PC-3 (cell line): ENCODE results near the gene MALL.

ENCODE experiments used
- CTCF ChIP-seq: fragments of 300-600 bp; sonication (generic); conservative IDR thresholded peaks from 2 replicates; pipeline ENCODE4 v1.5.1; 2017; ENCODE audit warnings: antibody characterized with exemption, low read depth, mild to moderate bottlenecking, low read length
- EZH2 ChIP-seq: fragments of 300-600 bp; sonication (generic); IDR thresholded peaks from one replicate; pipeline ENCODE4 v1.6.1; 2017; ENCODE audit warnings: antibody characterized with exemption, mild to moderate bottlenecking, low read length; ENCODE audit not compliant: unreplicated experiment

- TF ChIP-seq EZH2, result no peak
- TF ChIP-seq CTCF, result no peak
These were observed 34.0 kb upstream of the MALL start for GRCh38 chr2:110149330-110150220.
